ENCODE results near the gene ACCS. TPM values are rescaled to one million over a fixed set of nuclear protein-coding genes. Genes with fewer than 3 reads are reported as not detected.
A peak's percentile ranks its signal among the peaks of the same experiment; 100 is the strongest.

The ACCS gene
- total and polyA plus RNA-seq, 7 donors = 1.5 to 7.1 (median 3.5) TPM

DNA sequence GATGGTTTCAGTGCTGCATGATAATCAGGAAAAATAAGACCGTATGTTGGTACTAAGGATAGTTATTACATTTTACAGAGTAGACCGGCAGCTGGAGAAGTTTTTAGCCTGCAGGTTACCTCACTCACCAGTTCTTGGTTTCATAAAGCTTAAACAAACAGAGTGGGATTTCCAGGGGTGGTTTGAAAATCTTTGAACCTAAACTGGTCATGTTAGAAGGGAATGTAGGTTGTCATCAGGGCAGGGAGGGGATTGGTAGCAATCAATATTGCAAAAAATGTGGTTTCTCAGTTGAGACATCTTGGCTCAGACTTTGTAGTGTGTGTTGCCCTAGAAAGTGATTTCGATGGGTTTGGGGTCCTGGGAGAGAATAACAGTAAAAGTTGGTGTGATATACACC lies 46.9 kb downstream of the ACCS start:
- no peak overlapping the region for H3K4me3 ChIP-seq
- ATAC-seq = no peak
- peaks cover 29% of the 10 kb centered on the region for H3K4me1 ChIP-seq
- TF ChIP-seq, protein P1, sequence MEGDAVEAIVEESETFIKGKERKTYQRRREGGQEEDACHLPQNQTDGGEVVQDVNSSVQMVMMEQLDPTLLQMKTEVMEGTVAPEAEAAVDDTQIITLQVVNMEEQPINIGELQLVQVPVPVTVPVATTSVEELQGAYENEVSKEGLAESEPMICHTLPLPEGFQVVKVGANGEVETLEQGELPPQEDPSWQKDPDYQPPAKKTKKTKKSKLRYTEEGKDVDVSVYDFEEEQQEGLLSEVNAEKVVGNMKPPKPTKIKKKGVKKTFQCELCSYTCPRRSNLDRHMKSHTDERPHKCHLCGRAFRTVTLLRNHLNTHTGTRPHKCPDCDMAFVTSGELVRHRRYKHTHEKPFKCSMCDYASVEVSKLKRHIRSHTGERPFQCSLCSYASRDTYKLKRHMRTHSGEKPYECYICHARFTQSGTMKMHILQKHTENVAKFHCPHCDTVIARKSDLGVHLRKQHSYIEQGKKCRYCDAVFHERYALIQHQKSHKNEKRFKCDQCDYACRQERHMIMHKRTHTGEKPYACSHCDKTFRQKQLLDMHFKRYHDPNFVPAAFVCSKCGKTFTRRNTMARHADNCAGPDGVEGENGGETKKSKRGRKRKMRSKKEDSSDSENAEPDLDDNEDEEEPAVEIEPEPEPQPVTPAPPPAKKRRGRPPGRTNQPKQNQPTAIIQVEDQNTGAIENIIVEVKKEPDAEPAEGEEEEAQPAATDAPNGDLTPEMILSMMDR (IDR thresholded peaks at IDR 0.05) = no peak
- DNase-seq = no peak
- H3K36me3 ChIP-seq (ENCODE audit: insufficient read depth in 1 of 2, low read depth in 1 of 2) = peaks cover 0 to 69% of the 10 kb centered on the region in 2 donors
- no peak overlapping the region for H3K27ac ChIP-seq
- 72 to 85% (median 75%) methylated on average over 3 of the region's 3 CpGs for WGBS, 3 donors
- H3K27me3 ChIP-seq (ENCODE audit: insufficient read depth in 3 of 3, low read length in 2 of 3) = no peaks in the 10 kb centered on the region
- intact Hi-C loops (cut with DNase I) = no loop called here
- no peaks in the 10 kb centered on the region for H3K9me3 ChIP-seq

DNA sequence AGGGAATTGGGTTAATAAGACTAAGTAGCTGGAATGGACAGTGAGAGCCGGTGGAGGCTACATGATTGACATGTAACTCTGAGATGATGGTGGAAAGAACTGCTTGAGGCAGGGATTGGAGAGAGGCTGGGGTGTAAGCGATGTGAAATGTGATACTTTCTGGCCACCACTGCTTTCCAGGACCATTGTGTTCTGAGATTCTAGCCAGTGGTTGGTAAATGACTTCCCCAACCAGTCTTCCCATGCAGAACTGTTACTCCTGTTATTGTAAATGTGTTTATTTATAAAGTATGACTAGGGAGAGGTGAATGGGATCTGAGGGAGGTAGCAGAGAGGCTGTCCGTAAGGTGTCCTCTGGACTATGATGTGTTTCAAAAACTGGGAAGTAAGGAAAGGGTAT lies 47.5 kb downstream of the ACCS start:
- TF ChIP-seq, protein P1 (IDR thresholded peaks at IDR 0.05) = no peak
- Histone ChIP-seq H3K27ac (peak overlapping the region; percentile 23), H3K4me1 (peaks cover 29% of the 10 kb centered on the region), H3K9me3 (no peaks in the 10 kb centered on the region), H3K36me3 (ENCODE audit: insufficient read depth in 1 of 2, low read depth in 1 of 2) (peaks cover 0 to 64% of the 10 kb centered on the region in 2 donors), H3K4me3 (no peak overlapping the region), H3K27me3 (ENCODE audit: insufficient read depth in 3 of 3, low read length in 2 of 3) (no peaks in the 10 kb centered on the region)
- WGBS, 3 donors = 33 to 59% (median 50%) methylated on average over 3 of the region's 3 CpGs
- no peak for DNase-seq
- intact Hi-C loops (cut with DNase I) = no loop called here
- peak; percentile 69 to 94 (median 92) for ATAC-seq

DNA sequence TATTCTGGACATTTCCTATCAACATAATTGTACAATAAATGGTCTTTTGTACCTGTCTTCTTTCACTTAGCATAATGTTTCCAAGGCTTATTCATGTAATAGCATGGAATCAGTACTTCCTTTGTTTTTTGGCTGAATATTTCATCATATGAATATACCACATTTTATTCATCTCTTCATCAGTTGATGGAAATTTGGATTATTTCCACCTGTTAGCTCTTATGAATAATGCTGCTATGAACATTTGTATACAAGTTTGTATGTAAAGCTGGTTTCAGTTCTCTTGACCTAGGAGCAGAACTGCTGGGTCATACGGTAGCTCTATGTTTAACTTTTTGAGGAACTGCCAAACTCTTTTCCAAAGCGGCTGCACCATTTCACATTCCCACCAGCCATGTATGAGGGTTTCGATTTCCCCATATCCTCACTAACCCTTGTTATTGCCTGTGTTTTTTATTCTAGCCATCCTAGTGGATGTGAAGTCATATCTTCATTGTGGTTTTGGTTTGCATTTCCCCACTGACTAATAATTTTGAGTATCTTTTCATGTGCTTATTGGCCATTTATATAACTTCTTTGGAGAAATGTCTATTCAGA lies 50.3 kb downstream of the ACCS start:
- Histone ChIP-seq H3K27me3 (ENCODE audit: insufficient read depth in 3 of 3, low read length in 2 of 3) (no peaks in the 10 kb centered on the region), H3K27ac (no peak overlapping the region), H3K36me3 (ENCODE audit: insufficient read depth in 1 of 2, low read depth in 1 of 2) (peaks cover 0 to 47% of the 10 kb centered on the region in 2 donors), H3K9me3 (no peaks in the 10 kb centered on the region), H3K4me3 (peak overlapping the region; percentile 14), H3K4me1 (peaks cover 49% of the 10 kb centered on the region)
- 30 to 46% (median 34%) methylated on average over 3 of the region's 3 CpGs for WGBS, 3 donors
- TF ChIP-seq, protein P1 (IDR thresholded peaks at IDR 0.05) = no peak
- no peak for DNase-seq
- intact Hi-C loops (cut with DNase I) = no loop called here
- peak in 2 of 4 donors; percentile 36 to 40 for ATAC-seq

DNA sequence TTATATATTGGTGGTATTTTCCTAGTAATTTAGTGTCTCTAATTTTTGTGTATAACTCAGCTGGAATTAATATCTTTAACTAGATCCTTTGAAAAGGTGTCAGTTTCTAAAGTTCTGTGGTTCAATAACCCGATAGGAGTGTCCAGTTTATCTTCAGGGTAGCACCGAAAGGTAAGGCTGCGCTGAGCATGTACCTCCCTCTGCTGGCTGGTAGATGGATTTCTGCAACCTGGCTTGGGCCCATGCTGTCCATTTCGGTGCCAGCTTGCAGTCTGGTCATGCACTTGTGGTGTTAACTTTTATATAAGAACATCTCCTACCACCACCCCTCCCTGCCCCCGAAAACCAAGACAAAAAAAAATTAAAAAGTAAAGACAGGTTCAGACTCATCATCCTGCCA lies 54.1 kb downstream of the ACCS start:
- intact Hi-C loops (cut with DNase I) = no loop called here
- peaks cover 4 to 38% of the 10 kb centered on the region in 2 donors for H3K36me3 ChIP-seq (ENCODE audit: insufficient read depth in 1 of 2, low read depth in 1 of 2)
- peak; percentile 78 to 92 (median 88) for ATAC-seq
- peak in 1 of 2 donors; percentile 69 for DNase-seq
- no peak overlapping the region for H3K4me3 ChIP-seq
- H3K4me1 ChIP-seq = peaks cover 28% of the 10 kb centered on the region
- TF ChIP-seq, protein P1 (IDR thresholded peaks at IDR 0.05) = peak; percentile 55
- no peak overlapping the region for H3K27ac ChIP-seq
- H3K9me3 ChIP-seq = no peaks in the 10 kb centered on the region
- WGBS, 3 donors = 37 to 70% (median 41%) methylated on average over 5 of the region's 5 CpGs
- H3K27me3 ChIP-seq (ENCODE audit: insufficient read depth in 3 of 3, low read length in 2 of 3) = no peaks in the 10 kb centered on the region

DNA sequence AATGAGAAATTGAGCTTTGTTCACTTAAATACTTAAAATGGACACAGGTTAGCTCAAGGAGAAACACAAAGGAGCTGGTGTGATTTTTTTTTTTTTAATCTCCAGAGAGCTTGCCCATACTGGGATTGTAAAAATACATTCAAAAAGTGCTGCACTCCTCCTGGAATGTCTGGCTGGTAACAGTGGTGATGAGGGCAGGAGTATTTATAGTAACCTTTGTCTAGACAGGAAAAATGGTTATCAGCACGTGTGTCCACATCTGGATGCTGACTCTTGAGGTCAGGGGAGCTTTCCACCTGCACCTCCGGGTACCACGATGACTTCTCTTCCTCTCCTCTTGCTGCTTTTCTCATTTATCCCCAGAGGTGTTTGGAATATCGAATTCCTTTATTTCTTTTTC lies 59.5 kb downstream of the ACCS start:
- ATAC-seq (peak; percentile 35 to 75 (median 42)), DNase-seq (no peak)
- WGBS, 3 donors = 61 to 62% (median 62%) methylated on average over 4 of the region's 4 CpGs
- Histone ChIP-seq H3K4me3 (no peak overlapping the region), H3K27me3 (ENCODE audit: insufficient read depth in 3 of 3, low read length in 2 of 3) (no peaks in the 10 kb centered on the region), H3K4me1 (peaks cover 13% of the 10 kb centered on the region), H3K9me3 (no peaks in the 10 kb centered on the region), H3K36me3 (ENCODE audit: insufficient read depth in 1 of 2, low read depth in 1 of 2) (peaks cover 21 to 62% of the 10 kb centered on the region in 2 donors), H3K27ac (no peak overlapping the region)
- intact Hi-C loops (cut with DNase I) = no loop called here
- TF ChIP-seq, protein P1 (IDR thresholded peaks at IDR 0.05) = no peak
